ENCODE measurements around the gene MAGI1.

GRCh38 chr3:65762235-65762580, 276.5 kb downstream of the MAGI1 start:
- TF ChIP-seq POLR2A (IDR thresholded peaks at IDR 0.05; ENCODE audit: borderline replicate concordance, extremely low read depth, insufficient read depth, insufficient read length) (no peak), CTCF (IDR thresholded peaks at IDR 0.05 in 2 of 3, conservative IDR thresholded peaks at IDR 0.05 in 1 of 3; ENCODE audit: borderline replicate concordance in 1 of 3, insufficient read depth in 1 of 3, low read depth in 2 of 3, low read length in 2 of 3) (no peak), SP1 (IDR thresholded peaks at IDR 0.05; ENCODE audit: low read depth) (no peak), ELF1 (IDR thresholded peaks at IDR 0.05; ENCODE audit: borderline replicate concordance, low read depth) (no peak), ZNF274 (IDR thresholded peaks at IDR 0.05; ENCODE audit: low read depth, low read length) (no peak), CEBPB (IDR thresholded peaks at IDR 0.05; ENCODE audit: low read depth) (no peak), YY1 (IDR thresholded peaks at IDR 0.05; ENCODE audit: extremely low read depth, insufficient replicate concordance, low read depth, low read length) (no peak), TCF7L2 (IDR thresholded peaks at IDR 0.05; ENCODE audit: borderline replicate concordance, extremely low read depth, insufficient read depth, insufficient read length) (no peak), EZH2 (IDR thresholded peaks at IDR 0.05) (no peak), EGR1 (IDR thresholded peaks at IDR 0.05; ENCODE audit: low read depth) (no peak), MAX (IDR thresholded peaks at IDR 0.05) (no peak), RAD21 (IDR thresholded peaks at IDR 0.05; ENCODE audit: low read depth) (no peak), FOSL1 (IDR thresholded peaks at IDR 0.05; ENCODE audit: low read depth) (no peak)
